ENCODE measurements around the gene ICA1.

The ICA1 gene

GRCh38 chr7:8160250-8160649 lies 101.7 kb downstream of the ICA1 start:
- DNase-seq (ENCODE audit: low read depth): no peak

GRCh38 chr7:8159595-8159994 lies 102.4 kb downstream of the ICA1 start:
- no peak for DNase-seq (ENCODE audit: low read depth)

- DNase-seq (ENCODE audit: low read depth): no peak
Measured at GRCh38 chr7:8157296-8157695, 104.7 kb downstream of the ICA1 start.

- DNase-seq (ENCODE audit: low read depth): no peak
Measured at GRCh38 chr7:8155836-8156235, 106.1 kb downstream of the ICA1 start.

DNA sequence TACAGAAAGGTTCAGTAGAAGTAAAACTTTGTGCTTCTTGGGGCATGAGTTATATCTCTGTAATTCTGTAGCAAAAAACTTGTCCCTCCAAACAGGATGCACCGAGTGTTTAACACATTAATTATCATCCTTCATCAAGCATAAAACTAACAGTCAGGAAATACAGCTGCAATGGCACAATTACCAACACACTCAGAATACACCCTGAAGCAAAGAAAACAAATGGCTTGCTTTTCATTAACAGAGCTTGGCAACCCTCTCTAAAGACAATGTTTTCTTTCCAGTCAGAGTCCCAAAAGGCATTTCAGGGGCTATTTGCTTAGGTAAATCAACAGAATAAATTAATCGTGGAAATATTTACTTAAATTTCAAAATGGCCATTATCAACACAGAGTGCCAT lies 107.7 kb downstream of the ICA1 start:
- no peak for DNase-seq (ENCODE audit: low read depth)

GRCh38 chr7:8152489-8153192 lies 109.3 kb downstream of the ICA1 start:
- no peak for DNase-seq (ENCODE audit: low read depth)

DNA sequence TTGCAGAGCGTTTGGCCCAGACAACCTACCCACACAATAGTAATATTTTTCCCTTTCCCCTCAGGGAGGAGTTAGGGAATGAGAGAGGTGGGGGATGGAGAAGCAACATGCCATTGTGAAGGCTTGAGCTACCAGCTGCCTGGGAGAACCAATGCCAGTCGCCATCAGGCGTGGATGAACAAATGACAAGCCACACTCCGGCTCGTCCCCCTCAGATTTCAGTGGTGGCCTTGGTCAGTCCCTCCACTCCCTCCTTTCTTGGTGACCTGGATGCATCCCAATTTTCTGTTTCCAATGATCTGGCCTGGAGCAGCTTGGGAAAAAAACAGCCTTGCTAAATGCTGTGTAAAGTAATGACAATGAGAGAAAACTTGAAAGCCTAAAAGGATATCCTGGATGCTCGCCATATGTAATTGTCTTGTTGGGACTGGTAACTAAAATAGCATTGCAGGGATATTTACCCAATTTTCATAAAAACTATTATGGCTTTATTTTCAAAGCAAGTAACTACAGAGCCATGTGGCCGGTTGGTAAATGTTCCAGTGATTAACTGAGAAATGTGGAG lies 110.7 kb downstream of the ICA1 start:
- no peak for DNase-seq (ENCODE audit: low read depth)

GRCh38 chr7:8149222-8149621 lies 112.7 kb downstream of the ICA1 start:
- DNase-seq (ENCODE audit: low read depth): peak; percentile 14

GRCh38 chr7:8147760-8148463 lies 114.1 kb downstream of the ICA1 start:
- no peak for DNase-seq (ENCODE audit: low read depth)

GRCh38 chr7:8146788-8147413 lies 115.1 kb downstream of the ICA1 start:
- no peak for DNase-seq (ENCODE audit: low read depth)

GRCh38 chr7:8146106-8146787 lies 115.7 kb downstream of the ICA1 start:
- no peak for DNase-seq (ENCODE audit: low read depth)

- no peak for DNase-seq (ENCODE audit: low read depth)
Measured at GRCh38 chr7:8144856-8145255, 117.1 kb downstream of the ICA1 start.

GRCh38 chr7:8143151-8143874 lies 118.7 kb downstream of the ICA1 start:
- DNase-seq (ENCODE audit: low read depth): no peak

GRCh38 chr7:8142477-8142876 lies 119.5 kb downstream of the ICA1 start:
- DNase-seq (ENCODE audit: low read depth): no peak

DNA sequence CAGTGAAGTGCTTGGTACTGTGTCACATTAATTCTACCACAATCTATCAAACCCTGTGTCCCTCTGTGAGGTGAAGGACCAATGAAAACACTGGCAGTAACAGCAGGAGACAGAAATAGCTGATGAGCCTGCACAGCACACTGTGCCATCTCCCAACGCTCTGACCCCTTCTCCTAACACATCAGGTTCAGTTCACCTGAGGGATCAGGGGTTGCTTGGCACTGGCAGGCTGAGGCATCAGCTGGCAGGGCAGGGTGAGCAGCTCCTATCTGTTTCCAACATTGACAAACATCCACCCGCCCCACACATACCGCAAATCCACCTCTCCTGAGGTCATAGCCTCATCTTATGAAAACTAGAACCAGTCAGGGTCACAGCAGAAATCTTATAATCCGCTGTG lies 120.9 kb downstream of the ICA1 start:
- DNase-seq (ENCODE audit: low read depth): no peak

GRCh38 chr7:8136051-8136730 lies 125.8 kb downstream of the ICA1 start:
- no peak for DNase-seq (ENCODE audit: low read depth)

DNA sequence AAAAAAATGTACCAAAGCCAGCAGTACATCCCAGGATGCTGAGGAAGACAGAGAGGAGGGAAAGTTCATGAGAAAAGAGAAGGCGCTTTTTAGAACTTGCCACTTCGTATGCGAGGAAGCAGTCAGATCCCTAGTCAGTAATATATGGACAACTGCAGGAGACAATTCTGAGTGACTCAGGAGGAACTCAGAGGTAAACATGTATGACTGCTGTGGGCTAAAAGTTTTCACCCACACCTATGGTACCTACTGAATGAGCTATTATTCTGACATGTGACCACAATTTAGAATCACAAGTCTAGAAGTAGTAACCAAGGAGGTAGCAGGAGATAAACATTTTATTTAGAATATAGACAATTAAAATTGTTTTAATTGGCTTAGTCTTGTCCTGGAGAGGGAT lies 126.5 kb downstream of the ICA1 start:
- DNase-seq (ENCODE audit: low read depth): no peak

DNA sequence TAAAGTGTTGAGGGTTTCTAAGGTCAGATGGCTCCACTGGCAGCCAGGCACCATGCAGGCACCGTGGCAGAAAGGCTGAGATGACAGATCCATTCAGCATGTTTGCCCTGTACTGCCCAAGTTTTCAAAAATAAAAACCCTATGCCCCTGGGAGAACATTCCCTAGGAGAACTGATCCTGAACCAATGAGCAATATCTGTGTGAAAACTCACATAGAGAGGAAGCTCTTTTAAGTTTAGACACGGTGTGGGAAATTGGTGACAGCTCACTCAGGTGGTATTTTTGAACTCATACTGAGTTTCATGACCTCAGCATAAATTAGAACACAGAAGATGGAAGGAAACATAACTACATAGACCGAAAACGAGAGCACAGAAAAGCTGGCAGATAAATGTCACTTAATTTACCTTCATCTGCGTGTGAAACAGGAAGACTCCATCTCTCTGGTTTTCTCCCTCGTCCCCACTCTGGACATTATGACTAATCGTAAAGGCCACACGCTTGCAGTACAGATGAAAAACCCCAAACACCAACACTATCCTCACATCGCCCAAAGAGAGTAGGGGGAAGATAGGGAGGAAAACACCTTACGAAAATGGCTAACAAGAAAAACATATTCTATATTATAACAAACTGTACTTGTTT lies 127.8 kb downstream of the ICA1 start:
- no peak for DNase-seq (ENCODE audit: low read depth)

DNA sequence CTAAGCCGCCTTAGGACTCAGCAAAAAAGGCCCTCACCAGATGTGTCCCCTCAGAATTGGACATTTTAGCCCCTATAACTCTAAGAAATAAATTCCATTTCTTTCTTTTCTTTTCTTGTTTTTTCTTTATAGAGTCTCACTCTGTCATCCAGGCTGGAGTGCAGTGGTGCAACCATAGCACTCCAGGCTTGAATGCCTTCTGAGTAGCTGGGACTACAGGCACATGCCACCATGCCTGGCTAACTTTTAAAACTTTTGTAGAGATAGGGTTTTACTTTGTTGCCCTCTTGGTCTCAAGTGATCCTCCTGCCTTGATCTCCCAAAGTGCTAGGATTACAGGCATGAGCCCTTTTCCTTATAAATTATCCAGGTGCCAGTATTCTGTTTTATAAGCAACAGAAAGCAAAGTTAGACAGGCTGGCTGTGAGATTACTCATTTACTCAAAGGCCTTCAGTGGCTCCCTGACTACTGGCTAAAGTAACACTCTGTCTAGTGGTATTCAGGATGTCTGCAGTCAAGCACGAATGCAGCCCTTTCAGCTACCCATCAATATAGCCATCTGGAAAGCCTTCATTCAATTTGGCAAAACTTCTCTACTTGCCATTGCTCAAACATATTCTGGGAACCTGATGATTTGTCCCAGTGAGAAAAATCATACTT lies 128.6 kb downstream of the ICA1 start:
- DNase-seq (ENCODE audit: low read depth): no peak

All from EH (cell line).